Nephron (organoid): ENCODE measurements around the gene LRIT2.
A peak's percentile ranks its signal among the peaks of the same experiment; 100 is the strongest.

Experiments
- H3K27ac Mint-ChIP-seq, 3 experiments: 2 replicates each; pipeline ENCODE4 v1.8.0; 2020; ENCODE audit warnings: mixed read lengths in 3 of 3, mild to moderate bottlenecking in 2 of 3, moderate library complexity in 1 of 3
- H3K27me3 Mint-ChIP-seq: 2 replicates; pipeline ENCODE4 v1.8.0; 2021; ENCODE audit warnings: low read depth, mild to moderate bottlenecking, moderate library complexity, mixed read lengths
- H3K36me3 Mint-ChIP-seq: 2 replicates; pipeline ENCODE4 v1.8.0; 2020; ENCODE audit warnings: low read depth, mixed read lengths
- H3K4me1 Mint-ChIP-seq: 2 replicates; pipeline ENCODE4 v1.8.0; 2020; ENCODE audit warnings: mixed read lengths
- H3K4me3 Mint-ChIP-seq, 3 experiments: 2 replicates each; pipeline ENCODE4 v1.8.0; 2020; ENCODE audit warnings: mild to moderate bottlenecking in 3 of 3, mixed read lengths in 3 of 3, moderate library complexity in 2 of 3
- H3K9me3 Mint-ChIP-seq: 2 replicates; pipeline ENCODE4 v1.8.0; 2020; ENCODE audit warnings: mixed read lengths
- TF ChIP-seq, protein P1 (sequence below), 3 experiments: fragments of 200-600 bp; sonication (generic); IDR thresholded peaks; one replicate each; pipeline ENCODE4 v1.5.0; 2021; ENCODE audit warnings: antibody characterized with exemption in 3 of 3; ENCODE audit not compliant: unreplicated experiment in 3 of 3

The LRIT2 gene

DNA sequence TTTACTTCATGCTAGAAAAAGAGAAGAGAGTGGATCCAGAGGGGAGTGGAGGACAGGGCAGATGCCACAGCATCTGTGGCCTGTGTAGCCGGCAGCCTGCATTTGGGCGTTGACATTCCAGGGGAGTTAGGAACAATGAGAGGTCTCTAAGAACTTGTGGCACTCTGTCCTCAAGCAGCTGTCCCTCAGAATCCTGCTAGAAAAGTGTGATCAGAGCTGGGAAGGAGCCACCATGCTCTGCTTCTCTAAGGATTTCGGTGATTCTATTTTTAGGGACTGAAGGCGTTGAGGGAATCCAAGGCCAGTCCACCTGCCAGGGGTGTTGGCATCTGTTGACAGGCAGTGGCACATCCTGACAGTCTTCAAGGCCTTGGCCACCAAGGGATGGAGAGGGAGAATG, 7.6 kb downstream of the LRIT2 start:
- no peak overlapping the region for H3K4me3 Mint-ChIP-seq
- H3K27ac Mint-ChIP-seq: no peak overlapping the region
- H3K36me3 Mint-ChIP-seq: no peaks in the 10 kb centered on the region
- H3K9me3 Mint-ChIP-seq: no peaks in the 10 kb centered on the region
- no peaks in the 10 kb centered on the region for H3K4me1 Mint-ChIP-seq
- H3K27me3 Mint-ChIP-seq: peaks cover 17% of the 10 kb centered on the region
- TF ChIP-seq, protein P1, sequence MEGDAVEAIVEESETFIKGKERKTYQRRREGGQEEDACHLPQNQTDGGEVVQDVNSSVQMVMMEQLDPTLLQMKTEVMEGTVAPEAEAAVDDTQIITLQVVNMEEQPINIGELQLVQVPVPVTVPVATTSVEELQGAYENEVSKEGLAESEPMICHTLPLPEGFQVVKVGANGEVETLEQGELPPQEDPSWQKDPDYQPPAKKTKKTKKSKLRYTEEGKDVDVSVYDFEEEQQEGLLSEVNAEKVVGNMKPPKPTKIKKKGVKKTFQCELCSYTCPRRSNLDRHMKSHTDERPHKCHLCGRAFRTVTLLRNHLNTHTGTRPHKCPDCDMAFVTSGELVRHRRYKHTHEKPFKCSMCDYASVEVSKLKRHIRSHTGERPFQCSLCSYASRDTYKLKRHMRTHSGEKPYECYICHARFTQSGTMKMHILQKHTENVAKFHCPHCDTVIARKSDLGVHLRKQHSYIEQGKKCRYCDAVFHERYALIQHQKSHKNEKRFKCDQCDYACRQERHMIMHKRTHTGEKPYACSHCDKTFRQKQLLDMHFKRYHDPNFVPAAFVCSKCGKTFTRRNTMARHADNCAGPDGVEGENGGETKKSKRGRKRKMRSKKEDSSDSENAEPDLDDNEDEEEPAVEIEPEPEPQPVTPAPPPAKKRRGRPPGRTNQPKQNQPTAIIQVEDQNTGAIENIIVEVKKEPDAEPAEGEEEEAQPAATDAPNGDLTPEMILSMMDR (IDR thresholded peaks at IDR 0.05; ENCODE audit: unreplicated experiment in 3 of 3): no peak

- no peak overlapping the region for H3K4me3 Mint-ChIP-seq
- H3K4me1 Mint-ChIP-seq: no peaks in the 10 kb centered on the region
- no peaks in the 10 kb centered on the region for H3K36me3 Mint-ChIP-seq
- H3K27me3 Mint-ChIP-seq: peaks cover 16% of the 10 kb centered on the region
- H3K27ac Mint-ChIP-seq: no peak overlapping the region
- TF ChIP-seq, protein P1 (IDR thresholded peaks at IDR 0.05; ENCODE audit: unreplicated experiment in 3 of 3): no peak
- no peaks in the 10 kb centered on the region for H3K9me3 Mint-ChIP-seq
Measured at GRCh38 chr10:84216834-84217233, 8.5 kb downstream of the LRIT2 start.

DNA sequence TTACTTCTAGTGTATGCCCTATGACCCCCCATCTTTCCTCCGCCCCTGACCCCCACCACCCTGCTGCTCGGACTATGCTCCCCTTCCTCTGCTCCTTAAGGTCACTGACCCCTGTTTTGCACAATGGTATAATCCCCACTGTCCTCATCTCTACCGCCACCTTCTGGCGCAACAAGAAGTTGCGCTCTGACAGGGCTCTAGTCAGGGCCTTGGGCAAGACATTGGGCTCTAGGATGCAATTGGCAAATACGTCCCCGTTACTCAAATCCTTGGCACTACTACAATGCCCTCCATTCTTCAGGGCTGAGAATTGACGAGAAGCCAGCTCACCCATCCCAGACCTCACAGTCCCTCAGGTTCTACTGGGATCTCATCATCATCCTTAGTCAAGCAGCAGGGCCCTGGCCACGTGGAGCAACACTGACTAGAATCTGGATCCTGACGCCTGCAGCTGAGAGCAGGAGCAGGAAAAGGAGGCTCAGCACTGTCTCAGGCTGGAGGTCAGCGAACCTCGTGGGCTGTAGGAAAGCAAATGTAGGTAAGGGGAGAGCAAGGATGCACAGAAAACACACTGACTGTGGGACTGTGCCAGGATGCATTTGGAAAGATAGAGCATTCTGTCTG, 10.6 kb downstream of the LRIT2 start:
- H3K27ac Mint-ChIP-seq: no peak overlapping the region
- no peaks in the 10 kb centered on the region for H3K4me1 Mint-ChIP-seq
- TF ChIP-seq, protein P1 (IDR thresholded peaks at IDR 0.05; ENCODE audit: unreplicated experiment in 3 of 3): peak in 1 of 3 experiments; percentile 19
- H3K27me3 Mint-ChIP-seq: peaks cover 22% of the 10 kb centered on the region
- H3K36me3 Mint-ChIP-seq: no peaks in the 10 kb centered on the region
- H3K4me3 Mint-ChIP-seq: no peak overlapping the region
- H3K9me3 Mint-ChIP-seq: no peaks in the 10 kb centered on the region

DNA sequence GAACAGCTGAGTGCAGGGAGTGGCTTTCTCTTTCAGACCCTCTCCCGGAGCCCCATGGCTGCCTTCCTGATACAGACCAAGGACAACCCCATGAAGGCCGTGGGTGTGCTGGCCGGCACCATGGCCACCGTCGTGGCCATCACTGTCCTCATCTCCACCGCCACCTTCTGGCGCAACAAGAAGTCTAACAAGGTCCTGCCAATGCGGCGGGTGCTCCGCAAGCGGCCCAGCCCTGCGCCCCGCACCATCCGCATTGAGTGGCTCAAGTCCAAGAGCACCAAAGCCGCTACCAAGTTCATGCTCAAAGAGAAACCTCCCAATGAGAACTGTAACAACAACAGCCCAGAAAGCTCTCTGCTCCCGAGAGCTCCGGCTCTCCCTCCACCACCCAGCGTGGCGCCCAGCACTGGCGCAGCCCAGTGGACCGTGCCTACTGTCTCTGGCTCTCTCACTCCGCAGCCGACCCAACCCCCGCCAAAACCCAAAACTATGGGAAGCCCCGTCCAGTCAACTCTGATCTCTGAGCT, 11.2 kb downstream of the LRIT2 start:
- TF ChIP-seq, protein P1 (IDR thresholded peaks at IDR 0.05; ENCODE audit: unreplicated experiment in 3 of 3): no peak
- no peaks in the 10 kb centered on the region for H3K36me3 Mint-ChIP-seq
- H3K27ac Mint-ChIP-seq: no peak overlapping the region
- H3K4me1 Mint-ChIP-seq: no peaks in the 10 kb centered on the region
- peaks cover 19% of the 10 kb centered on the region for H3K27me3 Mint-ChIP-seq
- H3K9me3 Mint-ChIP-seq: no peaks in the 10 kb centered on the region
- H3K4me3 Mint-ChIP-seq: no peak overlapping the region

DNA sequence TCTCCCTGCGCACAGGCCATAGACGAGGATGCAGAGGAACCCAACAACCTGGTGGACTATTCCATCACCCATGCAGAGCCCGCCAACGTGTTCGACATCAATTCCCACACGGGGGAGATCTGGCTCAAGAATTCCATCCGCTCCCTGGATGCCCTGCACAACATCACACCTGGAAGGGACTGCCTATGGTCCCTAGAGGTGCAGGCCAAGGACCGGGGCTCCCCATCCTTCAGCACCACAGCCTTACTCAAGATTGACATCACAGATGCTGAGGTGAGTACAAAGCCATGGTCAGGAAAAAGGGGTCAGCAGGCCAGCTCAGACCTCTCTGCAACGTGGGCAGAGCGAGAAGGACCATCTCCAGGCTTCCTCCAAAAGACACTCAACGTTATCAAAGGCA, 12.3 kb downstream of the LRIT2 start:
- TF ChIP-seq, protein P1 (IDR thresholded peaks at IDR 0.05; ENCODE audit: unreplicated experiment in 3 of 3): no peak
- Mint-ChIP-seq H3K27me3 (peaks cover 28% of the 10 kb centered on the region), H3K9me3 (no peaks in the 10 kb centered on the region), H3K4me1 (no peaks in the 10 kb centered on the region), H3K27ac (no peak overlapping the region), H3K36me3 (no peaks in the 10 kb centered on the region), H3K4me3 (no peak overlapping the region)

GRCh38 chr10:84212014-84212413, 13.3 kb downstream of the LRIT2 start:
- H3K36me3 Mint-ChIP-seq: no peaks in the 10 kb centered on the region
- peaks cover 28% of the 10 kb centered on the region for H3K27me3 Mint-ChIP-seq
- H3K27ac Mint-ChIP-seq: no peak overlapping the region
- H3K4me3 Mint-ChIP-seq: no peak overlapping the region
- TF ChIP-seq, protein P1 (IDR thresholded peaks at IDR 0.05; ENCODE audit: unreplicated experiment in 3 of 3): no peak
- no peaks in the 10 kb centered on the region for H3K9me3 Mint-ChIP-seq
- H3K4me1 Mint-ChIP-seq: no peaks in the 10 kb centered on the region
